HepG2 (cell line): ENCODE data around the gene VASN. TPM values are rescaled to one million over a fixed set of nuclear protein-coding genes. Genes with fewer than 3 reads are reported as not detected.

Experiments
- ARNT ChIP-seq: fragments of 450-650 bp; IDR thresholded peaks from 2 replicates; pipeline ENCODE4 v1.6.1; 2017
- ASH2L ChIP-seq: fragments of 300-600, 200-600 bp; sonication (generic); IDR thresholded peaks from 2 replicates; pipeline ENCODE4 v1.7.0; 2017; ENCODE audit warnings: low read depth, mild to moderate bottlenecking, moderate library complexity, mixed read lengths, low read length; ENCODE audit not compliant: insufficient read length
- BCL6 ChIP-seq: IDR thresholded peaks from 2 replicates; pipeline ENCODE4 v1.6.1; 2016; ENCODE audit warnings: missing genetic modification reagents, missing compliant biosample characterization
- CHCHD3 ChIP-seq: sonication (generic); formaldehyde crosslinking; IDR thresholded peaks from 2 replicates; pipeline ENCODE4 v1.8.0; 2022; ENCODE audit warnings: mild to moderate bottlenecking, missing genetic modification reagents, moderate library complexity
- CREM ChIP-seq, 2 experiments: sonication (generic) in 1 of 2; formaldehyde crosslinking in 1 of 2; IDR thresholded peaks; 2 replicates each; pipeline versions ENCODE4 v1.4.0 to v1.6.1; 2016 to 2020; ENCODE audit warnings: antibody characterized with exemption in 1 of 2, mild to moderate bottlenecking in 1 of 2, missing genetic modification reagents in 1 of 2
- DNMT1 ChIP-seq: sonication (generic); formaldehyde crosslinking; IDR thresholded peaks from 2 replicates; pipeline ENCODE4 v1.5.1; 2020; ENCODE audit warnings: mild to moderate bottlenecking, missing genetic modification reagents
- ETV5 ChIP-seq: IDR thresholded peaks from 2 replicates; pipeline ENCODE4 v1.6.1; 2018; ENCODE audit warnings: missing biosample characterization, missing genetic modification reagents, inconsistent platforms, borderline replicate concordance
- HDAC1 ChIP-seq: sonication (generic); formaldehyde crosslinking; IDR thresholded peaks from 2 replicates; pipeline ENCODE4 v1.5.1; 2020; ENCODE audit warnings: mild to moderate bottlenecking, missing genetic modification reagents
- HNRNPK ChIP-seq: fragments of 200-400 bp; formaldehyde crosslinking; IDR thresholded peaks from 2 replicates; pipeline ENCODE4 v1.6.1; 2018; ENCODE audit warnings: low read length, low read depth, moderate library complexity, mild to moderate bottlenecking; ENCODE audit not compliant: poor library complexity, severe bottlenecking
- KDM2A ChIP-seq: sonication (generic); formaldehyde crosslinking; IDR thresholded peaks from 2 replicates; pipeline ENCODE4 v1.4.0; 2020; ENCODE audit warnings: low read depth, missing genetic modification reagents, borderline replicate concordance
- LCORL ChIP-seq, 2 experiments: fragments of 450-650 bp in 1 of 2; sonication (generic) in 1 of 2; formaldehyde crosslinking in 1 of 2; IDR thresholded peaks; 2 replicates each; pipeline versions ENCODE4 v1.5.0 to v1.6.1; 2017 to 2020; ENCODE audit warnings: antibody characterized with exemption in 1 of 2, missing genetic modification reagents in 1 of 2
- SAFB2 ChIP-seq: sonication (generic); formaldehyde crosslinking; IDR thresholded peaks from 2 replicates; pipeline ENCODE4 v1.5.1; 2020; ENCODE audit warnings: missing genetic modification reagents, low read depth, mild to moderate bottlenecking, borderline replicate concordance
- SALL2 ChIP-seq: sonication (generic); formaldehyde crosslinking; IDR thresholded peaks from 2 replicates; pipeline ENCODE4 v1.8.1; 2023; ENCODE audit warnings: mild to moderate bottlenecking, missing genetic modification reagents, inconsistent platforms
- SAP130 ChIP-seq: IDR thresholded peaks from 2 replicates; pipeline ENCODE4 v1.6.1; 2016; ENCODE audit warnings: low read depth
- SP4 ChIP-seq: sonication (generic); formaldehyde crosslinking; IDR thresholded peaks from 2 replicates; pipeline ENCODE4 v1.8.1; 2023; ENCODE audit warnings: mild to moderate bottlenecking, missing genetic modification reagents
- ZC3H4 ChIP-seq: sonication (generic); formaldehyde crosslinking; IDR thresholded peaks from 2 replicates; pipeline ENCODE4 v1.4.0; 2020; ENCODE audit warnings: missing genetic modification reagents, borderline replicate concordance
- ZFY ChIP-seq: sonication (generic); formaldehyde crosslinking; IDR thresholded peaks from 2 replicates; pipeline ENCODE4 v1.4.0; 2020; ENCODE audit warnings: missing genetic modification reagents
- ZNF251 ChIP-seq: sonication (generic); formaldehyde crosslinking; IDR thresholded peaks from 2 replicates; pipeline ENCODE4 v1.9.0; 2021; ENCODE audit warnings: mild to moderate bottlenecking, missing genetic modification reagents
- ZNF549 ChIP-seq: sonication (generic); formaldehyde crosslinking; IDR thresholded peaks from 2 replicates; pipeline ENCODE4 v1.5.0; 2020; ENCODE audit warnings: missing genetic modification reagents
- ZNF775 ChIP-seq: sonication (generic); formaldehyde crosslinking; IDR thresholded peaks from 2 replicates; pipeline ENCODE4 v1.4.0; 2020; ENCODE audit warnings: missing genetic modification reagents, mild to moderate bottlenecking, moderate library complexity, borderline replicate concordance
- polyA plus RNA-seq, 8 experiments: library from polyadenylated mRNA; depleted of rRNA in 3 of 8; stranded (reverse) in 7 of 8; unstranded in 1 of 8; fragments of >200 nt; fragmentation: Illumina TruSeq in 4 of 8; extraction: Trizol in 4 of 8; gene quantifications; 2 replicates each; pipeline versions ENCODE4 v1.2.1 to v1.2.3, GENCODE V29; 2011 to 2016; ENCODE audit warnings: low read depth in 4 of 8, missing spikeins in 1 of 8, mixed read lengths in 1 of 8; ENCODE audit not compliant: insufficient read depth in 1 of 8
- total RNA-seq, 5 experiments: library from RNA; depleted of rRNA; stranded (reverse); fragments of >200 nt; fragmentation: Illumina TruSeq; extraction: Trizol; gene quantifications; 2 replicates each; pipeline ENCODE4 v1.2.3, GENCODE V29; 2016; ENCODE audit warnings: low read depth in 1 of 5
- TF ChIP-seq, protein P1 (sequence below): sonication (generic); formaldehyde crosslinking; IDR thresholded peaks from 2 replicates; pipeline ENCODE4 v1.9.0; 2021; ENCODE audit warnings: missing genetic modification reagents, borderline replicate concordance
- TF ChIP-seq, protein P2 (sequence below): IDR thresholded peaks from 2 replicates; pipeline ENCODE4 v1.6.1; 2016; ENCODE audit warnings: missing genetic modification reagents, missing compliant biosample characterization
- TF ChIP-seq, protein P3 (sequence below): fragments of 450-650 bp; IDR thresholded peaks from 2 replicates; pipeline ENCODE4 v1.6.1; 2016
- TF ChIP-seq, protein P4 (sequence below): sonication (generic); formaldehyde crosslinking; IDR thresholded peaks from 2 replicates; pipeline ENCODE4 v1.4.0; 2020; ENCODE audit warnings: missing genetic modification reagents

VASN gene
- total and polyA plus RNA-seq, 2 of the 13 experiments (the other 11 are each of a cell fraction or from before 2014, with no cell fraction given): 8.4 to 18.2 TPM

DNA sequence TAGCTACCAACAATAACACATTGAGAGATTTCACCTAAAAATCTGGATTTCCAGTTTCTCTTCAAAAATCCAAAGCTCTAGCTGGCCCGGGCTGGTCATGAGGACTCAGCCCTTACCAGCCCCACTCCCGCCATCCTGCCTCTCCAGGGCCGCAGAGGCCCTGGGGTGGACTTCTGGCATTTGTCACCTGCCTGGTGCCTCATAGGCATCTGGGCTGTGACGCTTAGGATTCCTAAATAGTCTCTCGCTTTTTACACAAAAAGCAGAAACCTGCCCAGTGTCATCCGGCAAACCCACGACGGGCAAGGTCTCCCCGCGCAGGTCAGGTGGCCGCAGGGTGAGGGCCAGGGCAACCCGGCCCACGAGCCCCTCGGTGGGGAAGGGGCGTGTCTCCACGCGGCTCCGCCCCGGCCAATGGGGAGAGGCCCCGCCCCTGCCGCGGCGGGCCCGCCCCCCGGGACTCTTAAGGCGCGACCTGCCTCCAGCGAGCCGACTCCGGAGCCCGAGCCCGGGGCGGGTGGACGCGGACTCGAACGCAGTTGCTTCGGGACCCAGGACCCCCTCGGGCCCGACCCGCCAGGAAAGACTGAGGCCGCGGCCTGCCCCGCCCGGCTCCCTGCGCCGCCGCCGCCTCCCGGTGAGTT is at the start of gene VASN (continued):
- TF ChIP-seq, protein P1, sequence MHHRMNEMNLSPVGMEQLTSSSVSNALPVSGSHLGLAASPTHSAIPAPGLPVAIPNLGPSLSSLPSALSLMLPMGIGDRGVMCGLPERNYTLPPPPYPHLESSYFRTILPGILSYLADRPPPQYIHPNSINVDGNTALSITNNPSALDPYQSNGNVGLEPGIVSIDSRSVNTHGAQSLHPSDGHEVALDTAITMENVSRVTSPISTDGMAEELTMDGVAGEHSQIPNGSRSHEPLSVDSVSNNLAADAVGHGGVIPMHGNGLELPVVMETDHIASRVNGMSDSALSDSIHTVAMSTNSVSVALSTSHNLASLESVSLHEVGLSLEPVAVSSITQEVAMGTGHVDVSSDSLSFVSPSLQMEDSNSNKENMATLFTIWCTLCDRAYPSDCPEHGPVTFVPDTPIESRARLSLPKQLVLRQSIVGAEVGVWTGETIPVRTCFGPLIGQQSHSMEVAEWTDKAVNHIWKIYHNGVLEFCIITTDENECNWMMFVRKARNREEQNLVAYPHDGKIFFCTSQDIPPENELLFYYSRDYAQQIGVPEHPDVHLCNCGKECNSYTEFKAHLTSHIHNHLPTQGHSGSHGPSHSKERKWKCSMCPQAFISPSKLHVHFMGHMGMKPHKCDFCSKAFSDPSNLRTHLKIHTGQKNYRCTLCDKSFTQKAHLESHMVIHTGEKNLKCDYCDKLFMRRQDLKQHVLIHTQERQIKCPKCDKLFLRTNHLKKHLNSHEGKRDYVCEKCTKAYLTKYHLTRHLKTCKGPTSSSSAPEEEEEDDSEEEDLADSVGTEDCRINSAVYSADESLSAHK (CRISPR knock-in tag): peak; percentile 51; the same call in 1 of the 2 replicates
- TF ChIP-seq CREM (IDR thresholded peaks at IDR 0.05): no peak
- TF ChIP-seq CREM (CRISPR knock-in tag; IDR thresholded peaks at IDR 0.05): no peak
- no peak for TF ChIP-seq SAFB2
- peak; percentile 97 for TF ChIP-seq SP4 (CRISPR knock-in tag)
- 0 out of 2 replicates have a peak, but pooled peaks have one; percentile 49 for TF ChIP-seq DNMT1
- TF ChIP-seq BCL6 (CRISPR knock-in tag): peak; percentile 40; the same call in 1 of the 2 replicates
- no peak for TF ChIP-seq ZC3H4 (CRISPR knock-in tag)
- peak; percentile 79 for TF ChIP-seq ZFY (CRISPR knock-in tag)
- TF ChIP-seq CHCHD3: peak; percentile 55; the same call in 1 of the 2 replicates
- TF ChIP-seq ZNF251 (CRISPR knock-in tag): no peak
- TF ChIP-seq HNRNPK: peak; percentile 52
- no peak for TF ChIP-seq ARNT
- peak; percentile 70; the same call in 1 of the 2 replicates for TF ChIP-seq SAP130 (CRISPR knock-in tag)
- TF ChIP-seq, protein P2, sequence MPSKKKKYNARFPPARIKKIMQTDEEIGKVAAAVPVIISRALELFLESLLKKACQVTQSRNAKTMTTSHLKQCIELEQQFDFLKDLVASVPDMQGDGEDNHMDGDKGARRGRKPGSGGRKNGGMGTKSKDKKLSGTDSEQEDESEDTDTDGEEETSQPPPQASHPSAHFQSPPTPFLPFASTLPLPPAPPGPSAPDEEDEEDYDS (CRISPR knock-in tag): peak; percentile 98
- peak; percentile 62; the same call in 1 of the 2 replicates for TF ChIP-seq KDM2A (CRISPR knock-in tag)
- TF ChIP-seq HDAC1: peak; percentile 46
- TF ChIP-seq ZNF549 (CRISPR knock-in tag): no peak
- TF ChIP-seq, protein P3, sequence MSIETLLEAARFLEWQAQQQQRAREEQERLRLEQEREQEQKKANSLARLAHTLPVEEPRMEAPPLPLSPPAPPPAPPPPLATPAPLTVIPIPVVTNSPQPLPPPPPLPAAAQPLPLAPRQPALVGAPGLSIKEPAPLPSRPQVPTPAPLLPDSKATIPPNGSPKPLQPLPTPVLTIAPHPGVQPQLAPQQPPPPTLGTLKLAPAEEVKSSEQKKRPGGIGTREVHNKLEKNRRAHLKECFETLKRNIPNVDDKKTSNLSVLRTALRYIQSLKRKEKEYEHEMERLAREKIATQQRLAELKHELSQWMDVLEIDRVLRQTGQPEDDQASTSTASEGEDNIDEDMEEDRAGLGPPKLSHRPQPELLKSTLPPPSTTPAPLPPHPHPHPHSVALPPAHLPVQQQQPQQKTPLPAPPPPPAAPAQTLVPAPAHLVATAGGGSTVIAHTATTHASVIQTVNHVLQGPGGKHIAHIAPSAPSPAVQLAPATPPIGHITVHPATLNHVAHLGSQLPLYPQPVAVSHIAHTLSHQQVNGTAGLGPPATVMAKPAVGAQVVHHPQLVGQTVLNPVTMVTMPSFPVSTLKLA: peak; percentile 47; the same call in 1 of the 2 replicates
- peak; percentile 66; the same call in 1 of the 2 replicates for TF ChIP-seq SALL2
- peak; percentile 60; the same call in 1 of the 2 replicates for TF ChIP-seq ZNF775 (CRISPR knock-in tag)
- no peak for TF ChIP-seq ASH2L
- TF ChIP-seq, protein P4, sequence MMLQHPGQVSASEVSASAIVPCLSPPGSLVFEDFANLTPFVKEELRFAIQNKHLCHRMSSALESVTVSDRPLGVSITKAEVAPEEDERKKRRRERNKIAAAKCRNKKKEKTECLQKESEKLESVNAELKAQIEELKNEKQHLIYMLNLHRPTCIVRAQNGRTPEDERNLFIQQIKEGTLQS: 0 out of 2 replicates have a peak, but pooled peaks have one; percentile 28
- TF ChIP-seq ETV5 (CRISPR knock-in tag): no peak; the same call in 1 of the 2 replicates
- TF ChIP-seq LCORL (IDR thresholded peaks at IDR 0.05): no peak
- TF ChIP-seq LCORL (CRISPR knock-in tag; IDR thresholded peaks at IDR 0.05): no peak
